Fibroblast of villous mesenchyme (primary cell): ENCODE results near the gene FSTL5. TPM values are rescaled to one million over a fixed set of nuclear protein-coding genes. Genes with fewer than 3 reads are reported as not detected.

Experiments used
- DNase-seq: peaks from one replicate; pipeline ENCODE4 v3.0.0-alpha.2; 2010; ENCODE audit warnings: low read depth
- H3K4me3 ChIP-seq: 2 replicates; pipeline ENCODE4 v1.5.1; 2011; ENCODE audit warnings: low read depth, mild to moderate bottlenecking, low read length
- total RNA-seq: library from RNA; depleted of rRNA; stranded (reverse); fragments of >200 nt; gene quantifications from 2 replicates; pipeline ENCODE4 v1.2.3, GENCODE V29; 2012
- TF ChIP-seq, protein P1 (sequence below): IDR thresholded peaks from 2 replicates; pipeline ENCODE4 v1.5.1; 2012; ENCODE audit warnings: low read depth, mild to moderate bottlenecking, low read length; ENCODE audit not compliant: insufficient read depth

The FSTL5 gene
- total RNA-seq, 1 donor = not detected

DNA sequence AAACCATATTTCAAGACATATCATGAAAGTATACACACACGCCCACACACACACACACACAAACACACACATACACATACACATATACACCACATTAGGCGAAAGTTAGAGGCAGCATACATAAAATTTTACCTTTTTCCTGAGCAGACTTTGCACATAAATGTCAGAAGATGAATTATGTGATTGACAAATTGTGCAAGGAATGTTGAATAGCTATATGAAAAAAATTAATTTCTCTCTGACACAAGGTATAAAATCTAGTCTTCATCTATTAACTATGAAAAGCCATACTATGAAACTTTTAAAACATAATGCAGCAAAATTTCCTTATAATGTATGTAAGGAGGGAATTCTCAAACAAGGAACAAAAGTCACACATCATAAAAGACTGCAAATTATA lies 24.4 kb downstream of the FSTL5 start:
- no peak for DNase-seq
- TF ChIP-seq, protein P1, sequence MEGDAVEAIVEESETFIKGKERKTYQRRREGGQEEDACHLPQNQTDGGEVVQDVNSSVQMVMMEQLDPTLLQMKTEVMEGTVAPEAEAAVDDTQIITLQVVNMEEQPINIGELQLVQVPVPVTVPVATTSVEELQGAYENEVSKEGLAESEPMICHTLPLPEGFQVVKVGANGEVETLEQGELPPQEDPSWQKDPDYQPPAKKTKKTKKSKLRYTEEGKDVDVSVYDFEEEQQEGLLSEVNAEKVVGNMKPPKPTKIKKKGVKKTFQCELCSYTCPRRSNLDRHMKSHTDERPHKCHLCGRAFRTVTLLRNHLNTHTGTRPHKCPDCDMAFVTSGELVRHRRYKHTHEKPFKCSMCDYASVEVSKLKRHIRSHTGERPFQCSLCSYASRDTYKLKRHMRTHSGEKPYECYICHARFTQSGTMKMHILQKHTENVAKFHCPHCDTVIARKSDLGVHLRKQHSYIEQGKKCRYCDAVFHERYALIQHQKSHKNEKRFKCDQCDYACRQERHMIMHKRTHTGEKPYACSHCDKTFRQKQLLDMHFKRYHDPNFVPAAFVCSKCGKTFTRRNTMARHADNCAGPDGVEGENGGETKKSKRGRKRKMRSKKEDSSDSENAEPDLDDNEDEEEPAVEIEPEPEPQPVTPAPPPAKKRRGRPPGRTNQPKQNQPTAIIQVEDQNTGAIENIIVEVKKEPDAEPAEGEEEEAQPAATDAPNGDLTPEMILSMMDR = no peak
- H3K4me3 ChIP-seq = no peak overlapping the region

DNA sequence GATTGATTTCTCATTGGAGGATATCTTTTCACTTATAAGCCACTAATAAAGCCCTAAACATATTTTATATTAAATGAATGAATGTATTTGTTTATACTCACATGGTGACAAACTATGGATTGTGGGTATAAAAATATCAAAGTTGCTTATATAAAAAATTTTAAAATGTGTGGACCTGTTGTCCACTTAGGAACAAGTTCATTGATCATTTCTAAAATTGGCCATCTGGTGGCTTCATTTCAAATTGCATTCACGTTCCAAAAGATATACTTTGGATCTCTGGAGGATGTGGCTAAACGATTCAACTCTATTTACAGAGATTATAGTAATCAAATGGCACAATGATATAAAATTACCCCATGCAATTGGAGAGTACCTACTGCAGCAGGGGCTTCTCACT lies 32.5 kb downstream of the FSTL5 start:
- TF ChIP-seq, protein P1 = no peak
- DNase-seq = no peak
- no peak overlapping the region for H3K4me3 ChIP-seq

GRCh38 chr4:162126729-162127128 lies 37.1 kb downstream of the FSTL5 start:
- TF ChIP-seq, protein P1 = no peak
- no peak overlapping the region for H3K4me3 ChIP-seq
- DNase-seq = no peak

- TF ChIP-seq, protein P1 = no peak
- H3K4me3 ChIP-seq = no peak overlapping the region
- no peak for DNase-seq
Observed at GRCh38 chr4:162117051-162117450, 46.7 kb downstream of the FSTL5 start.

GRCh38 chr4:162116095-162116779 lies 47.6 kb downstream of the FSTL5 start:
- TF ChIP-seq, protein P1 = no peak
- DNase-seq = no peak
- no peak overlapping the region for H3K4me3 ChIP-seq

DNA sequence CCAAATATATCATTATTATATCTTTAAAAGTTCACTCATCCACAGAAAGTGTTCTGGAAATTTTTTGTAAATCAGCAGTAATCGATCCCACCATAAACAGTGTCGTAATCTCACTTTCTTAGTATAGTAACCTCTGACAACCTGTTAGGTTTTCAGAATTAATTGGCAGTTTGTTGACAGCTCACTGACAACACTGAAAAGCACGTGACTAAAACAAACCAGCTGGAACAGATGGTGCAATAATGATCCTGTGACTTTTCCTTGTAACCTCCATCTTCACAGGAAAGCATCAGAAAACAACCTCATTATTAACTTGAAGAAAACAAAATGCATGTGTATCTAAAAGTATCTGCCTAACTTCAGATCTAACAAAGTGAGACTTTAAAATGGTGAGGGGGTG lies 48.5 kb downstream of the FSTL5 start:
- TF ChIP-seq, protein P1 = no peak
- DNase-seq = no peak
- no peak overlapping the region for H3K4me3 ChIP-seq

GRCh38 chr4:162111078-162111477 lies 52.7 kb downstream of the FSTL5 start:
- H3K4me3 ChIP-seq = no peak overlapping the region
- TF ChIP-seq, protein P1 = no peak

More at GRCh38 chr4:162111078-162111477, 52.7 kb downstream of the FSTL5 start:
- no peak for DNase-seq
